Globus pallidus (tissue), 1 donor: ENCODE results near the gene KCTD15.
A peak's percentile ranks its signal among the peaks of the same experiment; 100 is the strongest.

Experiments used
- DNase-seq: peaks from one replicate; pipeline ENCODE4 v3.0.0-alpha.2; 2015; ENCODE audit warnings: low spot score

The KCTD15 gene

DNA sequence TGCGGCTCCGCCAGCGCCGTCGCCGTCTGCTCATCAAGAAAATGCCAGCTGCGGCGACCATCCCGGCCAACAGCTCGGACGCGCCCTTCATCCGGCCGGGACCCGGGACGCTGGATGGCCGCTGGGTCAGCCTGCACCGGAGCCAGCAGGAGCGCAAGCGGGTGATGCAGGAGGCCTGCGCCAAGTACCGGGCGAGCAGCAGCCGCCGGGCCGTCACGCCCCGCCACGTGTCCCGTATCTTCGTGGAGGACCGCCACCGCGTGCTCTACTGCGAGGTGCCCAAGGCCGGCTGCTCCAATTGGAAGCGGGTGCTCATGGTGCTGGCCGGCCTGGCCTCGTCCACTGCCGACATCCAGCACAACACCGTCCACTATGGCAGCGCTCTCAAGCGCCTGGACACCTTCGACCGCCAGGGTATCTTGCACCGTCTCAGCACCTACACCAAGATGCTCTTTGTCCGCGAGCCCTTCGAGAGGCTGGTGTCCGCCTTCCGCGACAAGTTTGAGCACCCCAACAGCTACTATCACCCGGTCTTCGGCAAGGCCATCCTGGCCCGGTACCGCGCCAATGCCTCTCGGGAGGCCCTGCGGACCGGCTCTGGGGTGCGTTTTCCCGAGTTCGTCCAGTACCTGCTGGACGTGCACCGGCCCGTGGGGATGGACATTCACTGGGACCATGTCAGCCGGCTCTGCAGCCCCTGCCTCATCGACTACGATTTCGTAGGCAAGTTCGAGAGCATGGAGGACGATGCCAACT lies 24.4 kb upstream of the KCTD15 start:
- no peak for DNase-seq

DNA sequence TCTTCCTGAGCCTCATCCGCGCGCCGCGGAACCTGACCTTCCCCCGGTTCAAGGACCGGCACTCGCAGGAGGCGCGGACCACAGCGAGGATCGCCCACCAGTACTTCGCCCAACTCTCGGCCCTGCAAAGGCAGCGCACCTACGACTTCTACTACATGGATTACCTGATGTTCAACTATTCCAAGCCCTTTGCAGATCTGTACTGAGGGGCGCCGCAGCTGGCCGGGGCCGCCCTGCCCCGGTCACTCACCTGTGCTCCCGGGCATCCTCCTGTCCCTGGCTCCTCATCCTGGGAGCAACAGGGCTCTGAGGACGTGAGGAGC lies 23.9 kb upstream of the KCTD15 start:
- DNase-seq: no peak

DNA sequence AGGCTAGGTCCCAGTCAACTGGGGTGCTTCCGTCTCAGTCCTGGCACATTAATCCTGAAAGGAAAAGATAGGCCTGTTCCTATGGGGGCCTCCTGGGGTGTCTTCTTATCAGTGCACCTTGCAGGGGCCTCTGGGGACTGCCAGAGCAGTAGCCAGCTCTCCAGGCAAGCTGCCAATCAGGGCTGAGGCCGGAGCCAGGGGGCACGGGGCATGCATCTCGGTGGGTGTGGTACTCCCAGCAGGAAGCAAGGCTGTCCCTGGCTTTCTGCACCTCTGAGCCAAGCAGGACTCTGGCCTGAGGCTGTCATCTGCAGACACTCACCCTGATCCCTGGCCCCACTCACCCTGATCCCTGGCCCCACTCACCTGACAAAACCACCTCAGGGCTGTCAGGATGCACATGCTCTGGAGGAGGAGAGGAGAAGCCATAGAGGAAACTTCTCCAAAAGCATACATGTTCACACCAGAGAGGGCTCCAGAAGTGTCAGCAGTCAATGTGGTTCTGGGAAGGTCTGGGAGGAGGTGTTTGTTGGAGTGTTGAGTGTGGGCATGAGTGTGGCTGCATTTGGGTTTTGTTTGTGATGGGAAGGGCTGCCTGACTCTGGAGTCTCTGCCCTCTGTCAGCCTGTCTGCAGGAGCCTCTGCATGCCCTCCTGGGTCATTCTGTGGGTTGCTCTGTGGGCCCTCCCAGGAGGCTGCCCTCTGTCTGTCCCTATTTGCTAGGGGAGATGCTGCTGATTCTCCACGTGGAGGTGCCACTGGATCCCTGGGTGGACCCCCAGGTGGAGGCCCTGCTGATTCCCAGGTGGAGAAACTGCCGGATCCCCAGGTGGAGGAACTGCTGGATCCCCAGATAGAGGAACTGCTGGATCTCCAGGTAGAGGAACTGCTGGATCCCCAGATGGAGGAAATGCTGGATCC lies 22.7 kb upstream of the KCTD15 start:
- no peak for DNase-seq

DNA sequence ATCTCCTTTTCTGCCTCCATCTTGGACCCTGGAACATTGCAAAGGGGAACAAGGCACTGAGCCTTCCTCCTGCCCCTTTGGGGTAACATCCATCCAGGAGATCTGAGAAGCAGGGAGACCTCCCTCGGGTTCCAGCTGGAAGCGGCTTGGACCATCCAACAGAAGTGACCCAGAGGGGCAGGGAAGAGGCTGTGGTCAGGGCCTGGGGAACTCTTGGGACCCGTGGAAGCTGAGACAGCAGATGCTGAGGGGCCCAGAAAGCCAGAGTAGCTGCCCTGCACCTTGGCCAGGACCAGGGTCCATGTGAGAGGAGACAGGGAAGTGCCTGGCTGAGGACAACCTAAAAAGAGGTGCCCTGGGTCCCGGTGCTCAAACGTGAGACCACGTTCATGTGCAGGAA lies 21.9 kb upstream of the KCTD15 start:
- DNase-seq: no peak

DNA sequence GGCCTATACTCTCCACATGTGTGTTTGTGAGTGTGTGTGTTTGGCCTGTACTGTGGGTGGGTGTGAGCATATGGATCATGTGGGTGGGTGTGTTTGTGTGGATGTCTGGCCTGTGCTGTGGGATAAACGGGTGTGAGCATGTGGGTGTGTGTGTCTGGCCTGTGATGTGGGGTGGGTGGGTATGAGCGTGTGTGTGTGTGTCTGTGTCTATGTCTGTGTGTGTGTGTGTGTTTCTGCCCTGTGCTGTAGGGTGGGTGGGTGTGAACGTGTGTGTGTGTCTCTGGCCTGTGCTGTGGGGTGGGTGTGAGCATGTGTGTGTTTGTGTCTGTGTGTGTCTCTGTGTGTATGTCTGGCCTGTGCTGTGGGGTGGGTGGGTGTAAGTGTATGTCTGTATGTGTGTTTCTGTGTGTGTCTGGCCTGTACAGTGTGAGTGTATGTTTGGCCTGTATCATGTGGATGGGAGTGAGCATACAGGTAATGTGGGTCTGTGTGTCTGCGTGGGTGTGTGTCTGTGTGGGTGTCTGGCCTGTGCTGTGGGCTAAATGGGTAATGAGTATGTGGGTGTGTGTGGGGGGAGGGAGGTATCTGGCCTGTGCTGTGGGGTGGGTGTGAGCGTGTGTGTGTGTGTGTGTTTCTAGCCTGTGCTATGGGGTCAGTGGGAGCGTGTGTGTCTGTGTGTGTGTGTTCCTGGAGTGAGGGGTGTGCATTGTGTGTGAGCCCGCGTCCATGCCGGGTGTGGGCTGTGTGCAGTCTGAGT lies 20.8 kb upstream of the KCTD15 start:
- no peak for DNase-seq

DNA sequence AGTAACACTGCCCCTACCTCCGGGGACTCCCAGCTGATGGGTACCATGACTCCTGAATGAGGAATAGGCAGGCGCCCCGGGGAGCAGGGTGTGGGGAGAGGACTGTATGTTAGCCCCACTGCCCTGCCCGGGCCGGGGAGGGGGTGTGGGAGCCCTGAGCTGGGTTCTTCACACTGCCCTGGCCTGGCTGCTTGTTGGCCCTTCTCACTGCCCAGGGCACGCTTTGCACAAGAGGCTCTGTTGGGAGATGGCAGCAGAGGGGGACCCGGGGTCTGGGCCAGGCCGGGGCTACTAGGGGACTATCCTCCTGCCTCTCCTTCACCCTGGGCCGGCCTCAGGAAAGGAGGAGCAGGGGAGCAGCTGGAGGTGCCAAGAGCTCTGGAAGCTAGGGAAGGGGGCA lies 19.3 kb upstream of the KCTD15 start:
- DNase-seq: no peak

DNA sequence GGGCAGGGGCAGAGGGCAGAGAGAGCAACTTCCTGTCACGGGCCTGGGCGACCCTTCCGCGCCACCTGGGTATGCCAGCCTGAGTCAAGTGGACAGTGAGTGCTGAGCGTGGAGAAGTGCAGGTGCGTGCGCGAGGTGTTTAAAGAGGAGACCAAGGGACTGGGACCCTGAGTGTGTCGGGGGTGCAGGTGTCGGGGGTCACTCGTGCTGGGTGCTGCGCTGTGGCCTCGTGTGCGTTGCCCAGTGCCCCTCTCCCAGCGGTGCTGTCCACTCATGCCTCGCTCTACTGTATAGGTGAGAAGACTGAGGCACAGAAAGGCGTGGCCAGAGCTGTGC lies 18.9 kb upstream of the KCTD15 start:
- DNase-seq: no peak

DNA sequence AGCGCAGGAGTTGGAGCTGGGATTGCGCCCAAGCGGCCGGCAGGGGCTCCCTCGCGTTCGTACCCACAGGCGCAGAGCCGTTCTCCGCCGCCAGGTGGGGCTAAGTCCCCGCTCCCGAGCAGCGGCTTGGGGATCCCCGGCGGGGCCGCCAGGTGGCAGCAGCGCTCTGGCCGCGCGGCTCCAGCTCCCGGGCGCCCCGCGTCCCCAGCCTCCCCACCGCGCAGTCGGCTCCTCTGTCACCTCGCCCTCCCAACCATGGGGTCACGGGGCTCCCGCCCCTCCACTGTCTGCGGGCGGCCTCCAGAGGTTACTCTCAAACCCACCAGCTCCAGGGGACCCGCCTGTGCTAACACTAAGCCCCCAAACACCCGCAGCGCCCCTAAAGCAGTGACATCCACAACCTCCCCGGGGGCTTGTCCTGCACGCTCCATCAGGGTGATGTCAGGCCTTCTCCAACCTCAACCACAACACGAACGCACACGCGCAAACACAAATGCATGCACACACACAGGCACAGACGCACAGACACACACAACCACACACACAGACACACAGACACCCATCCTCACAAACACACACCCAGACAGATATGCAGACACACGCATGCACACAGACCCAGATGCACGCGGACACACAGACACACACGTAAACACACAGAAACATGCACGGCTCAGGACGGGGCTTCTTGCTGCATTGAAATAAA lies 18.4 kb upstream of the KCTD15 start:
- peak; percentile 52 for DNase-seq

DNA sequence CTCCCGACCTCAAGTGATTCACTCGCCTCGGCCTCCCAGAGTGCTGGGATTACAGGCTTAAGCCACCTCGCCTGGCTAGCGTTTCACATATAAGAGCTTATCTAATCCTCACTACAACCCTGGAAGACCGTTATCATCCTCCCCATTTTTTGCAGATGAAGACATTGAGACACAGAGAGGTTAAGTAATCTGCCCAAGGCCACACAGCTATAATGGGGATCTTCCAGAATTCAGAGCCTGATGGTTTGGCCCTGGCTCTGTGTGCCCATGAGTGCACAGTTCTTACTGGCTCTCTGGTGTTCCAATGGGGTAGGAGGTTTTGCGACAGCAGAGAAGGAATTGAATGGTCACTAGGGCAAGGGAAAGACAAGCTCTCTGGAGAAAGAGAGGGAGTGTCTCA lies 16.8 kb upstream of the KCTD15 start:
- DNase-seq: no peak

DNA sequence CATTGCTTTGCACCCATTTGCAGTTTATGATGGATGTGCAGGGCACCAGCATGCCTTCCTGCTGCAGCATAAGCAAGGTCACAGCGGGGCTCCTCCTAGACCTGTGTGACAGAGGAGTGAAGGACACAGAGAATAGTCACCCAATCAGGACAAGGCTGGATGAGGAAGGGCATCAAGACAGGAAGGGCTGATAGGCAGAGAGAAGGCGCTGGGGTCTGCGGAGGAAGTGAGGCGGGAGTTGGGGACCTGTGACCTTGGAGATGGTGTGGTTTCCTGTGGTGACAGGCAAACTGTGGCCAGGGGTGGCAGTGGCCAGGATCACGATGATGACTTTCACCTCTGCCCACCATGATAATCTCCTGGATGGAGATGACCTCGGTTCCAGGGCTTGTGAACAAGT lies 16.4 kb upstream of the KCTD15 start:
- no peak for DNase-seq

DNA sequence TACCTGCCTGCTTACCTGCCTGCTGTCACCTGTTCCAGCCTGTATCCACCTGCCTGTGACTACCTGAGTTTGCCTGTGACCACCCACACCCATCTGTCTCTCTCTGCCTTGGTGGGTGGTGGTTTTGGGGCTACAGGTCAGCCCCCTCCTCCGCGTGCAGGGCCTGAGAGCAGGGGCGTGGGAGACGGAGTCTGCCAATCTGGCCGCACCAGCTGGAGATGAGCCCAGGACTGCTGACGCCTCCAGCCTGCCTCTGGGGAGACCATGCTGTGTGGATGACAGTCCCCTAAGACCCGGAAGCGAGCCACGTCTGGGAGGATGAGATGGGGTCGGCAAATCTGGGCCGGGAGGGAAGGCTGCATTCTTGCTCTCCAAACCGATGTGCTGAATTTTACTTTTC lies 15.9 kb upstream of the KCTD15 start:
- no peak for DNase-seq

DNA sequence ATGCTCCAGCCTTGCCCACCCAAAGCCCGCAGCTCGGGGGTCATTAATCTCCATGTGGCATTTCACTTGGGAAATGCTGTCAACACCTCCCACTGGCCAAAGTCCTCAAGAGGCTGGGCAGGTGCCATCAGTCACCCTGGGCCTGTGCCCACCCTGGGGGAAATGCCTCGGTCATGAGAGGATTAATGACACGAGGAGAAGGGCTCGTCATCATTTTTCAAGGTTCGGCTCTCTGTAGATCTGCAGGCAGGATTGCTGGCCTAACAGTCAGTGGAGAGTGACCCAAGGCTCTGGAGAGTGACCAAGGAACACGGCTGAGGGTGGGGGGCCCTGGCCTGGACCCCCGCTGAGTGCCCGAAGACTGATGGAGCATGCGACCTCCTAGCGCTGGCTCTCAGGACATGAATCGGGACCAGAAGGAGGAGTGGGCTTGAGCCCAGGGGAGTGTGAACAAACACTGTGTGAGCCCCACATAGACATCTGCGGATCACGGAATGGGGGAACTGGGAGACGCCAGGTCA lies 15.2 kb upstream of the KCTD15 start:
- DNase-seq: no peak

DNA sequence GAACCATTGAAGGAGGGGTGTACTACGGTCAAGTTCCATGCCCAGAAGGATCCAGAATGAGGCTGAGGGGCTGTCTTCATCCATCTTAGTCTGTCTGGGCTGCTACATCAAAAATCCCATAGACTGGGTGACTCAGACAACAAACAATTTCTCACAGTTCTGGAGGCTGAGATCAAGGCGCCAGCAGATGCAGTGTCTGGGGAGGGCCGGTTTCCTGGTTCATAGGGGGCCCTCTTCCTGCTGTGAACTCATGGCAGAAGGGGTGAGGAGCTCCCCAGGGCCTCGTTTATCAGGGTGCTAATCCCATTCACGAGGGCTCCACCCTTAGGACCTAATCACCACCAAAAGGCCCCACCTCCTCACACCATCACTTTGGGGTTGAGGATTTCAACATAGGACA lies 14.7 kb upstream of the KCTD15 start:
- no peak for DNase-seq

DNA sequence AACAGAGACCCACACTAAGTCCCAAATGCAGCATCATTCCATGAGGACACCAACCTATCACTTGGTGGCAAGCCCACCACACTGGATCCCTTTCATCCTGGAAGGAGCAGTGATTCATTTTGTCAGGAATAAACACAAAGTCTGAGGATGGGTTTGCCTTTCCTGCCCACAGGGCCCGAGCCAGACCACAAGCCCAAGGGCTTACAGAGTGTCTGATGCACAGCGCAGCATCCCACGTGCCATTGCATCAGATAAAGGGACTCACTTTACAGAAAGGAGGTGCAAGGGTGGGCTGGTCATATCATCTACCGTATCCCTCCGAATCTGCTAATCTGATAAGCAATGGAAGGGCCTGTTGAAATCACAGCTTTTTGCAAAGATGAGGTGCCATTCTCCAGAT lies 12.2 kb upstream of the KCTD15 start:
- DNase-seq: no peak

DNA sequence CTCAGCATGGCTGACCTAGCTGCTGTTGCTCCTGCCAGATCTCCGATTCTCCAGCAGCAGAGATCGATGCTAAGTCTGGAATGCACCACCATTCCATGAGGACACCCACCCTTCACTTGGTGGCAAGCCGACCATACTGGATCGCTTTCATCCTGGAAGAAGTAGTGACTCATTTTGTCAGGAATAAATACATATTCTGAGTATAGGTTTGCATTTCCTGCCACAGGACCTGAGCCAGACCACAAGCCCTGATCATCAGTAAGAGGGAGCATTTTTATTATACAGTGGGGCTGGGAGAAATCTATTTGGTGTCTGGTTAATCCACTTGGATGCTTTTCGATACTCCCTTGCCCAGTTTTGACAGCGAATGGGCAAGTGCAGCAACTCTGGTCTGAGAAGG lies 10.9 kb upstream of the KCTD15 start:
- no peak for DNase-seq

DNA sequence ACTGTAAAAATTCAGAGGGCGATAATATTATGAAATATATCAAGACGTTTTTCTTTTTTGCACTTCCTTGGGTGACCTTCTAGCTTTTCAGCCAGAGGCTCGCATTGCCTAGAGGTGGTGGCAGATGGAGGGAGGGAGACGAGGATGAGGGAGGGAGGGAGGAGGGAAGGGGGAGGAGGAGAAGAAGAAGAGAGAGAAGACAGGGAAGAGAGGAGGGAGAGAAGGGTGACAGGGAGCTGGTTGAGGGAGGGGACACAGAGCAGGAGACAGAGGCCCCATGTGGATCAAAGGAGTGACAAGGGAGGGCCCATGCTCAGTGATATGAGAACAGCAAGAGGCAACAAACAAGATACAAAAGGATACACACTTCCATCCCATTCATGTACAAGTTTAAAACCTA lies 8.0 kb upstream of the KCTD15 start:
- DNase-seq: no peak

DNA sequence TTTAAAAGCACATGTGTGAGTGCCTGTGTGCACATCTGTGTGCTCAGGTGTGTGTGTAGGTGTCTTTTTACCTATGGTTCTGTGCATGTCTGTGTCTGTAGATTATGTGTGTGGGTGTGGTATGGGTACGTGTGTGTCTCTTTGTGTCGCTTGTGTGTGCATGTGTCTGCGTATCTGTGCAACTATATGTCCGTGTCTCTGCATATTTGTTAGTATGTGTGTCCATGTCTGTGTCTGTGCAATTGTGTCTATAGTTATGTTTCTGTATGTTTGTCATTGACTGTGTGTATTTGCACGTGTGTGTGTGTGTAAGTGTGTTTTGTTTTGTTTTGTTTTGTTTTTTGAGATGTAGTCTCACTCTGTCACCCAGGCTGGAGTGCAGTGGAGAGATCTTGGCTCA lies 7.3 kb upstream of the KCTD15 start:
- no peak for DNase-seq

DNA sequence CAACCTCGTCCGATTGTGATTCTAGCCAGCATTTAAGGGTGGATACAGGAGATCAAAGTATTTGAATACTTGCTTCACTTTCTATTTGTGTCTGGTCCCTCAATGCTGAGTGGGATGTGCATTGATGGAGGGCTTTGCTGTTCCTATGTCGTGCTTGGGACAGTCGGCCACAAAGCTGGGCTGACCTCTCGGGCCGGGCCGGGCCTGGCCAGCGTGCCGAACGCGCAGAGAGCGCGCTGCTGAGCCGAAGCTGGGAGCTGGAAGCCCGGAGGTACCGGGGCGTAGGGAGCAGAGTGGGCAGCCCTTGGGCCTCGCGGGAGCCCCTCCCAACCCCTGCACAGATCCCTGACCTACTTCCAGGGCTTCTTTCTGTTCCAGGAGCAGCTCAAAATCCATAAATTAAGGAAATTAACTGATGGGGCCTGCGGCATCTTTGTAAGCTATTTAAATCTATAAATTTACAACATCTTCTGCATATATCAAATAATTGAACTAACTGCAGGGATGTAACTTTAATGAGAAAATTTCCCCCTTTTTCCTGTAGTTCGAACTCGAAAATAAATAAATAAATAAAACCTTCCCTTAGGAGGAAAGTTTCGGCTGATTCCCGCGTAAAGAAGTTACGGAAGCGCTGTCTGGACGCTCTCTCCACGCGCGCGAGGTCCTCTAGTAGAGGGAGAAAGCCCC lies 1.8 kb upstream of the KCTD15 start:
- no peak for DNase-seq

DNA sequence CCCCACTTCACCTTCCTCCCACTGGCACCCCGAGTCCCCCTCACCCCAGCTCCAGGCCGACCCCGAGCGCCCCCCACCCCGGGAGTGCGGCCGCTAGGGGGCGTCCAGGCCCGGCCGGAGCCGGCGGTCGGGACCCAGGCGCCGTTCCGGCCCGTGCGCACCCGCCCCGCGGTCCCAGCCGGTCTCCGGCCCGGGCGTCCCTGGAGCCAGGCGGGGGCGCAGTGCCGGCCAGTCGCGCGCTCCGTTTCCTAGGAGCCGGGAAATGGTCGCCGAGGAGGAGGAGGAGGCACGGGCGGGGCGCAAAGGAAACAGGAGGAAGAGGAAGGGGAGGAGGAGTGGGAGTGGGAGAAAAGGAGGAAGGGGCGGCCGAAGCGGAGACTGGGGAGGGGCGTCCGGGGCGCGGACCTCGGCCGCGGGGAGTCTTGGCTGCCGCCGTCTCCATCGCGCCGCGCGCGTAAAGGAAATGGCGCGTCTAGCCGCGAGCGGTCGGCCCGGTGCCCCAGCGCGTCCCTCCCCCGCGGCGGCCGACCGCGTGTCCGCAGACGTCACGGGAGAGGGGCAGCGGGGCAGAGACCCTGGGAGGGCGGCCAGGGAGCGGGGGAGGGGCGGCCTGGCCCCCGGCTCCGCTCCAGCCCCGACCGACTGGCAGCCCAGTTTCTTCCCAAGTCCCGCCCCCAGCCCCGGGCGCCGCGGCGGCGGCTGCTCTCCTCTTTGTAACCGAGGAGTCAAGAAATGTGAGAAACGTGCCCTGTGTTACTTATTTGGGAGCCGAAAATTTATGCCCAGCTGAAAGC lies 1.1 kb upstream of the KCTD15 start:
- peak; percentile 68 for DNase-seq

DNA sequence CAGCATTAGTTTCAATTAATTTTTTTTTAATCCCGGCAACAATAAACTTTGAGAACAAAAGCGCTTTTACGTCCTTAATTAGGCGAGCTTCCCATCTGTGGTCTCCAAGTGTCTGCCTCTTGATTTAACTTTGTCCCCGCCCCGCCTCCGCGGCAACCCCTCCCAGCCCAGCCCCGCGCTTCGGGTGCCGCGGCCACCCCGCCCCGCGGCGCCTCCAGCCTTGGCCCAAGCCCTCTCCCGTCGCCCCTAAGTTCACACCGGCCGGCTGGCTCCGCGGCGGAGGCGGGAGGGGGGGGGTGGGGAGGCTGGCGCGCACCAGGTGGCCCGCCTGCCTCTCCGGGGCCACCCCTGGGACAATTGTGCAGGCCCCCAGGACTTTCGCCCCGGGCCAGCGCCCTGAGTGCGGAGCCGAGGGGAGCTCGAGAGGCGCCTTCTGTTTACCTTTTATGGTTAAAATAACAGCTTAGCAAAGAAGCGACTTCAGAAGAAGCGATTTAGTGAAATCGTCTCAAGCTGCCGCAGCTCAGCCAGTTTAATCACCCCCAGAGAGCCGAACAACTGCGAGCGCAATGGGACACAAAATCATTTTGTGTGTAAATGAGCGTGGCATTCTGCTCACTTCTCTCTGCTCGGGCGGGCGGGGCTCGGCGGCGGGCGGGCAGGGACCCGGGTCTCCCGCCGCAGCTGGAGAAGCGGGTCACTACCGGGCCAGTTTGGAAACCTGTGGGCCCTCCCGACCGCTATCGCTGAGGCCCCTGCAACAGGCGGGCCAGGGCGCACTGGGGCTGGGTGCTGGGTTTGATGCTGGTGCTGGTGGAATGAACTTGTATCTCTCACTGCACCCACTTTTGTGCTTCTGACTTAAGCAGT lies 1.4 kb downstream of the KCTD15 start:
- DNase-seq: peak; percentile 14
